H9 (cell line): ENCODE results near the gene SPATA31E1. TPM values are rescaled to one million over a fixed set of nuclear protein-coding genes. Genes with fewer than 3 reads are reported as not detected.

Experiments used
- DNase-seq: peaks from one replicate; pipeline ENCODE4 v3.0.0-alpha.2; 2017
- H2AFZ ChIP-seq: one replicate; pipeline ENCODE4 v1.6.1; 2013; ENCODE audit warnings: mild to moderate bottlenecking, low read length, control low read depth, moderate library complexity
- H2AK5ac ChIP-seq: 2 replicates; pipeline ENCODE4 v1.6.1; 2013; ENCODE audit warnings: low read length, control low read depth, mixed read lengths; ENCODE audit not compliant: insufficient read length
- H2BK120ac ChIP-seq: one replicate; pipeline ENCODE4 v1.6.1; 2013; ENCODE audit warnings: low read depth, mild to moderate bottlenecking, low read length, control low read depth, inconsistent platforms; ENCODE audit not compliant: poor library complexity, severe bottlenecking
- H2BK12ac ChIP-seq: 2 replicates; pipeline ENCODE4 v1.6.1; 2013; ENCODE audit warnings: low read length, control low read depth, mixed read lengths, low read depth; ENCODE audit not compliant: insufficient read length
- H2BK15ac ChIP-seq: 2 replicates; pipeline ENCODE4 v1.6.1; 2013; ENCODE audit warnings: low read depth, low read length, control low read depth
- H2BK20ac ChIP-seq: one replicate; pipeline ENCODE4 v1.6.1; 2013; ENCODE audit warnings: low read depth, mild to moderate bottlenecking, low read length, control low read depth, inconsistent platforms; ENCODE audit not compliant: poor library complexity, severe bottlenecking
- H2BK5ac ChIP-seq: 2 replicates; pipeline ENCODE4 v1.6.1; 2013; ENCODE audit warnings: low read length, control low read depth, mixed read lengths; ENCODE audit not compliant: insufficient read length
- H3K14ac ChIP-seq: 2 replicates; pipeline ENCODE4 v1.6.1; 2013; ENCODE audit warnings: low read length, control low read depth; ENCODE audit not compliant: insufficient read depth
- H3K18ac ChIP-seq: 2 replicates; pipeline ENCODE4 v1.6.1; 2013; ENCODE audit warnings: low read depth, mild to moderate bottlenecking, mixed read lengths, low read length, control low read depth; ENCODE audit not compliant: insufficient read length
- H3K23ac ChIP-seq: 2 replicates; pipeline ENCODE4 v1.6.1; 2013; ENCODE audit warnings: low read length, control low read depth, mixed read lengths, low read depth; ENCODE audit not compliant: insufficient read length
- H3K23me2 ChIP-seq: 2 replicates; pipeline ENCODE4 v1.6.1; 2013; ENCODE audit warnings: low read depth, mild to moderate bottlenecking, mixed read lengths, low read length, control low read depth; ENCODE audit not compliant: insufficient read length, poor library complexity, severe bottlenecking
- H3K27ac ChIP-seq: 2 replicates; pipeline ENCODE4 v1.5.1; 2013; ENCODE audit warnings: low read length, control low read depth, mixed read lengths, low read depth; ENCODE audit not compliant: insufficient read length
- H3K27me3 ChIP-seq: 2 replicates; pipeline ENCODE4 v1.6.1; 2013; ENCODE audit warnings: low read length, control low read depth, inconsistent platforms; ENCODE audit not compliant: insufficient read depth
- H3K4ac ChIP-seq: 2 replicates; pipeline ENCODE4 v1.6.1; 2013; ENCODE audit warnings: low read depth, mild to moderate bottlenecking, control low read depth, inconsistent platforms, low read length, moderate library complexity
- H3K4me1 ChIP-seq: 2 replicates; pipeline ENCODE4 v1.6.1; 2013; ENCODE audit warnings: low read length, control low read depth, inconsistent platforms; ENCODE audit not compliant: insufficient read depth
- H3K4me2 ChIP-seq: 2 replicates; pipeline ENCODE4 v1.6.1; 2013; ENCODE audit warnings: low read length, control low read depth, mixed read lengths; ENCODE audit not compliant: insufficient read length, insufficient read depth
- H3K56ac ChIP-seq: 2 replicates; pipeline ENCODE4 v1.6.1; 2013; ENCODE audit warnings: low read depth, mild to moderate bottlenecking, mixed read lengths, low read length, control low read depth; ENCODE audit not compliant: insufficient read length
- H3K79me1 ChIP-seq: 2 replicates; pipeline ENCODE4 v1.6.1; 2013; ENCODE audit warnings: low read depth, mild to moderate bottlenecking, moderate library complexity, low read length, control low read depth, inconsistent platforms; ENCODE audit not compliant: insufficient read depth, poor library complexity, severe bottlenecking
- H3K79me2 ChIP-seq: 2 replicates; pipeline ENCODE4 v1.6.1; 2013; ENCODE audit warnings: low read length, control low read depth, inconsistent platforms; ENCODE audit not compliant: insufficient read depth
- H3K9ac ChIP-seq: 2 replicates; pipeline ENCODE4 v1.6.1; 2013; ENCODE audit warnings: low read length, control low read depth, mixed read lengths; ENCODE audit not compliant: insufficient read length; ENCODE audit errors: extremely low read depth
- H3K9me3 ChIP-seq: one replicate; pipeline ENCODE4 v1.6.1; 2013; ENCODE audit warnings: low read depth, low read length, inconsistent platforms; ENCODE audit not compliant: control insufficient read depth
- H3T11ph ChIP-seq: one replicate; pipeline ENCODE4 v1.6.1; 2013; ENCODE audit warnings: mild to moderate bottlenecking, low read length, control low read depth, inconsistent platforms
- H4K20me1 ChIP-seq: one replicate; pipeline ENCODE4 v1.6.1; 2013; ENCODE audit not compliant: control insufficient read depth, insufficient read length, insufficient read depth
- H4K5ac ChIP-seq: 2 replicates; pipeline ENCODE4 v1.6.1; 2013; ENCODE audit warnings: low read depth, mild to moderate bottlenecking, mixed read lengths, low read length, control low read depth; ENCODE audit not compliant: insufficient read length
- H4K8ac ChIP-seq: replicated peaks from 2 replicates; pipeline ENCODE4 v1.6.1; 2013; ENCODE audit warnings: low read length, control low read depth, mixed read lengths, low read depth; ENCODE audit not compliant: insufficient read length
- H4K91ac ChIP-seq: 2 replicates; pipeline ENCODE4 v1.6.1; 2013; ENCODE audit warnings: low read depth, mild to moderate bottlenecking, moderate library complexity, mixed read lengths, low read length, control low read depth; ENCODE audit not compliant: insufficient read length
- H3K27ac Mint-ChIP-seq, 3 experiments: 2 replicates in 2 of 3; 3 replicates in 1 of 3; pipeline ENCODE4 v1.8.0; 2020 to 2021; ENCODE audit warnings: mixed read lengths in 3 of 3, mild to moderate bottlenecking in 1 of 3, moderate library complexity in 1 of 3
- H3K27me3 Mint-ChIP-seq: 2 replicates; pipeline ENCODE4 v1.8.0; 2021; ENCODE audit warnings: low read depth, mild to moderate bottlenecking, moderate library complexity, mixed read lengths
- H3K36me3 Mint-ChIP-seq, 3 experiments: 2 replicates in 2 of 3; 3 replicates in 1 of 3; pipeline ENCODE4 v1.8.0; 2020 to 2021; ENCODE audit warnings: low read depth in 3 of 3, mixed read lengths in 3 of 3; ENCODE audit not compliant: insufficient read depth in 1 of 3
- H3K4me1 Mint-ChIP-seq, 2 experiments: 2 replicates each; pipeline ENCODE4 v1.8.0; 2020; ENCODE audit warnings: mixed read lengths in 2 of 2
- H3K4me3 Mint-ChIP-seq, 2 experiments: 2 replicates in 1 of 2; 3 replicates in 1 of 2; pipeline ENCODE4 v1.8.0; 2020 to 2021; ENCODE audit warnings: mild to moderate bottlenecking in 2 of 2, mixed read lengths in 2 of 2, moderate library complexity in 1 of 2
- H3K9me3 Mint-ChIP-seq, 2 experiments: 2 replicates in 1 of 2; 3 replicates in 1 of 2; pipeline ENCODE4 v1.8.0; 2020; ENCODE audit warnings: mild to moderate bottlenecking in 2 of 2, mixed read lengths in 2 of 2, moderate library complexity in 1 of 2
- WGBS: extraction: QIAGEN DNeasy Blood & Tissue Kit; methylation state at CpG from one replicate; pipeline ENCODE4 v1.1.7; 2013; ENCODE audit warnings: missing lambda C conversion rate, low lambda C conversion rate, mixed read lengths; ENCODE audit not compliant: insufficient read length; ENCODE audit errors: extremely low coverage; 5-methylcytosine and 5-hydroxymethylcytosine counted together
- total RNA-seq: library from RNA; stranded (reverse); gene quantifications from 2 replicates; pipeline ENCODE4 v1.2.1, GENCODE V29; 2021
- TF ChIP-seq, protein P1 (sequence below): fragments of 200-600 bp; sonication (generic); conservative IDR thresholded peaks from 3 replicates; pipeline ENCODE4 v1.8.0; 2021; ENCODE audit warnings: antibody characterized with exemption, mild to moderate bottlenecking

The SPATA31E1 gene
- total RNA-seq, 1 experiment from 2014 or later, result 0.09 TPM

DNA sequence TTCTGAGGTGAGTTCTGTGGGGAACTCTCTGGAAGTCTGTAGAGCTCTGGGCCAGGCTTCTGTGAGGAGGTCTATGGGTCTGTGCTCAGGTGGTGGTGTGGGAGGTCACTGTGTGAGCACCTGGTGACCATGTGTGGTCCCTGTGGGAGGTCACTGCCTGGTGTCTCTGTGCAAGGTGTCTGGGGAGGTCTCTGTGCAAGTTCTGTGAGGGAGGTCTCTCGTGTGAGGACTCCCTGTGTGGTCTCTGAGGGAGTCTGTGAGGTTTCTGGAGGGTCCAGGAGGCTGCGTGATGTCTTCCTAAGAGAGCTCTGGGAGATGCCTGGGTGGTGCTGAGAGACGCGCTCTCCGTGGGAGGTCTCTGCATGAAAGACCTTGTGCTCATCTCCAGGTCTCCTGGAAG lies 6.0 kb upstream of the SPATA31E1 start:
- H3K9me3 Mint-ChIP-seq, result peaks cover 0 to 9% of the 10 kb centered on the region in 2 experiments; a peak in 2 of 5 replicates

More for the DNA sequence above, 6.0 kb upstream of the SPATA31E1 start:
- Mint-ChIP-seq H3K4me1 (peaks cover 34 to 35% of the 10 kb centered on the region in 2 experiments), H3K27ac (peak overlapping the region in 1 of 3 experiments; percentile 78; a peak in 2 of 7 replicates), H3K27me3 (peaks cover 3% of the 10 kb centered on the region), H3K4me3 (no peak overlapping the region), H3K36me3 (peaks cover 2 to 8% (median 3%) of the 10 kb centered on the region in 3 experiments; a peak in 4 of 7 replicates)
- Histone ChIP-seq H4K91ac (no peak overlapping the region), H3K23me2 (no peaks in the 10 kb centered on the region), H3K4me1 (peaks cover 11% of the 10 kb centered on the region; the same call in 1 of the 2 replicates), H4K8ac (no peak overlapping the region), H3K14ac (no peak overlapping the region), H3K4me2 (no peak overlapping the region), H2BK20ac (no peak overlapping the region), H3K18ac (no peak overlapping the region), H3K79me2 (no peaks in the 10 kb centered on the region), H4K20me1 (no peaks in the 10 kb centered on the region), H2AK5ac (no peak overlapping the region), H3K56ac (no peak overlapping the region), H2BK15ac (no peak overlapping the region), H3K9me3 (no peaks in the 10 kb centered on the region), H3K23ac (no peak overlapping the region), H2BK5ac (no peak overlapping the region), H3K79me1 (no peaks in the 10 kb centered on the region), H4K5ac (no peak overlapping the region), H2BK12ac (no peak overlapping the region), H3K9ac (no peak overlapping the region), H3K4ac (no peak overlapping the region), H3K27ac (no peak overlapping the region), H2BK120ac (no peak overlapping the region), H3K27me3 (no peaks in the 10 kb centered on the region), H3T11ph (no peak overlapping the region), H2AFZ (no peak overlapping the region)
- TF ChIP-seq, protein P1, sequence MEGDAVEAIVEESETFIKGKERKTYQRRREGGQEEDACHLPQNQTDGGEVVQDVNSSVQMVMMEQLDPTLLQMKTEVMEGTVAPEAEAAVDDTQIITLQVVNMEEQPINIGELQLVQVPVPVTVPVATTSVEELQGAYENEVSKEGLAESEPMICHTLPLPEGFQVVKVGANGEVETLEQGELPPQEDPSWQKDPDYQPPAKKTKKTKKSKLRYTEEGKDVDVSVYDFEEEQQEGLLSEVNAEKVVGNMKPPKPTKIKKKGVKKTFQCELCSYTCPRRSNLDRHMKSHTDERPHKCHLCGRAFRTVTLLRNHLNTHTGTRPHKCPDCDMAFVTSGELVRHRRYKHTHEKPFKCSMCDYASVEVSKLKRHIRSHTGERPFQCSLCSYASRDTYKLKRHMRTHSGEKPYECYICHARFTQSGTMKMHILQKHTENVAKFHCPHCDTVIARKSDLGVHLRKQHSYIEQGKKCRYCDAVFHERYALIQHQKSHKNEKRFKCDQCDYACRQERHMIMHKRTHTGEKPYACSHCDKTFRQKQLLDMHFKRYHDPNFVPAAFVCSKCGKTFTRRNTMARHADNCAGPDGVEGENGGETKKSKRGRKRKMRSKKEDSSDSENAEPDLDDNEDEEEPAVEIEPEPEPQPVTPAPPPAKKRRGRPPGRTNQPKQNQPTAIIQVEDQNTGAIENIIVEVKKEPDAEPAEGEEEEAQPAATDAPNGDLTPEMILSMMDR, result no peak
- no CpG with 5 or more reads among the region's 5 CpGs for WGBS
- DNase-seq, result no peak
